Neural progenitor cell (in vitro differentiated cells): ENCODE results near the gene FOXJ1.

Source experiments
- EZH2 ChIP-seq: fragments of 200-600 bp; sonication (generic); IDR thresholded peaks from 2 replicates; pipeline ENCODE4 v1.6.1; 2017; ENCODE audit warnings: antibody characterized with exemption, mild to moderate bottlenecking, moderate library complexity
- TF ChIP-seq, protein P1 (sequence below): fragments of 200-600 bp; sonication (generic); IDR thresholded peaks from 2 replicates; pipeline ENCODE4 v1.5.1; 2017; ENCODE audit warnings: antibody characterized with exemption, mild to moderate bottlenecking

DNA sequence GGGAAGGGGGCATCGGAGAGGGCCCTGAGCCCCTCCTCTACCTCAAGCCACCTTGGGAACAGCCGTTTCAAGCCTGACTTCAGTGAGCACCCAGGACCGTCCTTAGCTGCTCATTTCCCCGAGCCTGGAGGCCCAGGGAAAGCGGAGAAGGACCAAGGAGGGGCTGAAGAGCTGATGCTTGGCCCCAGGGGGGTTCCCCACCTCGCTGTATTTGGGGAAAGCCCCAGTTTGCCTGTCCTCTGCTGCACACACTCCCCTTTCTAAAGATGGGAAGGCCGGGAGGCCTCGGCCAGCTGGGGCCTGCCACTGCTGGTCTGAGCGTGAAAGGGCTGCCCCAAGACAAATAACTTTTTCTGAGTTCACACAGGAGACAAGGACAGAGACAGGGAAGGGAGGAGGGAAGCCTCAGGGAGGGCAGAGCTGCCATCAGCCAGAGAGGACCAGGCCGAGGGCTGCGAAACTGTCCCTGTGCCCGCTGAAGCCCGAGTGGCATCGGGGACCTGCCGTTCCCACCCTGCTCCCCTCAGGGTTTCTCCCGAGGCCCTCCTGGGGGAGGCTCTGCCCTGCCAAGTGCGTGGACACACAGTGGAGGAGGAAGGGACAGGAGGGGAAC lies 50.4 kb downstream of the FOXJ1 start:
- TF ChIP-seq, protein P1, sequence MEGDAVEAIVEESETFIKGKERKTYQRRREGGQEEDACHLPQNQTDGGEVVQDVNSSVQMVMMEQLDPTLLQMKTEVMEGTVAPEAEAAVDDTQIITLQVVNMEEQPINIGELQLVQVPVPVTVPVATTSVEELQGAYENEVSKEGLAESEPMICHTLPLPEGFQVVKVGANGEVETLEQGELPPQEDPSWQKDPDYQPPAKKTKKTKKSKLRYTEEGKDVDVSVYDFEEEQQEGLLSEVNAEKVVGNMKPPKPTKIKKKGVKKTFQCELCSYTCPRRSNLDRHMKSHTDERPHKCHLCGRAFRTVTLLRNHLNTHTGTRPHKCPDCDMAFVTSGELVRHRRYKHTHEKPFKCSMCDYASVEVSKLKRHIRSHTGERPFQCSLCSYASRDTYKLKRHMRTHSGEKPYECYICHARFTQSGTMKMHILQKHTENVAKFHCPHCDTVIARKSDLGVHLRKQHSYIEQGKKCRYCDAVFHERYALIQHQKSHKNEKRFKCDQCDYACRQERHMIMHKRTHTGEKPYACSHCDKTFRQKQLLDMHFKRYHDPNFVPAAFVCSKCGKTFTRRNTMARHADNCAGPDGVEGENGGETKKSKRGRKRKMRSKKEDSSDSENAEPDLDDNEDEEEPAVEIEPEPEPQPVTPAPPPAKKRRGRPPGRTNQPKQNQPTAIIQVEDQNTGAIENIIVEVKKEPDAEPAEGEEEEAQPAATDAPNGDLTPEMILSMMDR: no peak
- no peak for TF ChIP-seq EZH2
